ENCODE data around the gene PIH1D1. TPM values are rescaled to one million over a fixed set of nuclear protein-coding genes. Genes with fewer than 3 reads are reported as not detected.

The PIH1D1 gene
- total RNA-seq, 1 experiment from 2014 or later: 122 TPM

GRCh38 chr19:49398931-49399330 lies 52.7 kb downstream of the PIH1D1 start:
- ChIA-PET CTCF (no interaction called here), POLR2A (ENCODE audit: low non-redundant PET) (no interaction called here)
- intact Hi-C loops (cut with micrococcal nuclease; ENCODE audit: unreplicated experiment): no loop called here
- Histone ChIP-seq H3K36me3 (ENCODE audit: insufficient read depth, low read length, poor library complexity, severe bottlenecking) (no peaks in the 10 kb centered on the region), H3K4me3 (ENCODE audit: low read depth, low read length, poor library complexity, severe bottlenecking) (no peak overlapping the region), H3K4me1 (ENCODE audit: insufficient read depth, low read length, poor library complexity, severe bottlenecking) (peaks cover 9% of the 10 kb centered on the region), H3K27me3 (replicated peaks; ENCODE audit: insufficient read depth, low read depth, low read length, poor library complexity) (no peaks in the 10 kb centered on the region), H3K27ac (ENCODE audit: low read depth, low read length, poor library complexity, severe bottlenecking) (no peak overlapping the region), H3K9me3 (ENCODE audit: low read depth, low read length, poor library complexity, severe bottlenecking) (no peaks in the 10 kb centered on the region)
- DNase-seq (ENCODE audit: low spot score): no peak
- no TSS peak for BruUV-seq (replicated peaks)
- TF ChIP-seq CTCF (conservative IDR thresholded peaks at IDR 0.05; ENCODE audit: low read depth, low read length) (no peak), EZH2 (IDR thresholded peaks at IDR 0.05; ENCODE audit: borderline replicate concordance, low read depth, low read length, poor library complexity, severe bottlenecking) (no peak)

- ChIA-PET CTCF (no interaction called here), POLR2A (ENCODE audit: low non-redundant PET) (no interaction called here)
- Histone ChIP-seq H3K9me3 (ENCODE audit: low read depth, low read length, poor library complexity, severe bottlenecking) (no peaks in the 10 kb centered on the region), H3K27ac (ENCODE audit: low read depth, low read length, poor library complexity, severe bottlenecking) (no peak overlapping the region), H3K36me3 (ENCODE audit: insufficient read depth, low read length, poor library complexity, severe bottlenecking) (no peaks in the 10 kb centered on the region), H3K27me3 (replicated peaks; ENCODE audit: insufficient read depth, low read depth, low read length, poor library complexity) (no peaks in the 10 kb centered on the region), H3K4me3 (ENCODE audit: low read depth, low read length, poor library complexity, severe bottlenecking) (no peak overlapping the region), H3K4me1 (ENCODE audit: insufficient read depth, low read length, poor library complexity, severe bottlenecking) (peaks cover under 1% of the 10 kb centered on the region)
- DNase-seq (ENCODE audit: low spot score): no peak
- intact Hi-C loops (cut with micrococcal nuclease; ENCODE audit: unreplicated experiment): no loop called here
- no peak for TF ChIP-seq CTCF (conservative IDR thresholded peaks at IDR 0.05; ENCODE audit: low read depth, low read length)
- no peak for TF ChIP-seq EZH2 (IDR thresholded peaks at IDR 0.05; ENCODE audit: borderline replicate concordance, low read depth, low read length, poor library complexity, severe bottlenecking)
- BruUV-seq (replicated peaks): no TSS peak
These were observed 53.5 kb downstream of the PIH1D1 start for GRCh38 chr19:49398001-49398615.

- no TSS peak for BruUV-seq (replicated peaks)
- intact Hi-C loops (cut with micrococcal nuclease; ENCODE audit: unreplicated experiment): no loop called here
- POLR2A ChIA-PET (ENCODE audit: low non-redundant PET): no interaction called here
- Histone ChIP-seq H3K4me3 (ENCODE audit: low read depth, low read length, poor library complexity, severe bottlenecking) (no peak overlapping the region), H3K36me3 (ENCODE audit: insufficient read depth, low read length, poor library complexity, severe bottlenecking) (no peaks in the 10 kb centered on the region), H3K27ac (ENCODE audit: low read depth, low read length, poor library complexity, severe bottlenecking) (no peak overlapping the region), H3K27me3 (replicated peaks; ENCODE audit: insufficient read depth, low read depth, low read length, poor library complexity) (no peaks in the 10 kb centered on the region), H3K4me1 (ENCODE audit: insufficient read depth, low read length, poor library complexity, severe bottlenecking) (no peaks in the 10 kb centered on the region), H3K9me3 (ENCODE audit: low read depth, low read length, poor library complexity, severe bottlenecking) (no peaks in the 10 kb centered on the region)
- CTCF ChIA-PET: no interaction called here
- no peak for TF ChIP-seq EZH2 (IDR thresholded peaks at IDR 0.05; ENCODE audit: borderline replicate concordance, low read depth, low read length, poor library complexity, severe bottlenecking)
- no peak for TF ChIP-seq CTCF (conservative IDR thresholded peaks at IDR 0.05; ENCODE audit: low read depth, low read length)
- no peak for DNase-seq (ENCODE audit: low spot score)
These were observed 54.7 kb downstream of the PIH1D1 start for GRCh38 chr19:49396738-49397505.

Small RNA genes within 50 kb of the gene (microRNA-seq; reads per million reads assigned to microRNA genes)
- 38.3 reads per million, percentile 53 among the genes with 10 or more reads in this experiment for gene MIR150

Other genes with a start within 250 kb of the PIH1D1 start
- 3.7 and 4.4 TPM in 2 replicates for gene SLC6A16, start 126.6 kb downstream of the PIH1D1 start, total RNA-seq (2021)
- gene CD37, start 116.4 kb downstream of the PIH1D1 start, total RNA-seq (2021): not detected in 2 replicates
- 121 and 125 TPM in 2 replicates for gene TEAD2, start 89.4 kb downstream of the PIH1D1 start, total RNA-seq (2021)
- gene DKKL1, start 87.9 kb downstream of the PIH1D1 start, total RNA-seq (2021): 1.2 and 1.6 TPM in 2 replicates
- 0.37 TPM in 1 of 2 replicates, not detected in the other for gene KASH5, start 63.6 kb downstream of the PIH1D1 start, total RNA-seq (2021)
- not detected in 2 replicates for gene PTH2, start 28.4 kb downstream of the PIH1D1 start, total RNA-seq (2021)
- gene GFY, start 26.4 kb downstream of the PIH1D1 start, total RNA-seq (2021): not detected in 2 replicates
- 1.7 and 1.8 TPM in 2 replicates for gene SLC17A7, start 10.3 kb downstream of the PIH1D1 start, total RNA-seq (2021)
- gene ALDH16A1, start 1.4 kb upstream of the PIH1D1 start, total RNA-seq (2021): 22.6 and 23.2 TPM in 2 replicates
- gene FLT3LG, start 22.4 kb upstream of the PIH1D1 start, total RNA-seq (2021): 6.5 and 6.9 TPM in 2 replicates
- 2,390 and 2,393 TPM in 2 replicates for gene RPL13A, start 35.8 kb upstream of the PIH1D1 start, total RNA-seq (2021)
- 2,088 and 2,093 TPM in 2 replicates for gene RPS11, start 44.6 kb upstream of the PIH1D1 start, total RNA-seq (2021)
- gene FCGRT, start 60.8 kb upstream of the PIH1D1 start, total RNA-seq (2021): 396 and 482 TPM in 2 replicates
- 82.9 and 95.3 TPM in 2 replicates for gene RCN3, start 76.2 kb upstream of the PIH1D1 start, total RNA-seq (2021)
- gene NOSIP, start 128.7 kb upstream of the PIH1D1 start, total RNA-seq (2021): 169 and 178 TPM in 2 replicates
- 1.5 and 1.9 TPM in 2 replicates for gene PRRG2, start 129.5 kb upstream of the PIH1D1 start, total RNA-seq (2021)
- gene PRR12, start 139.4 kb upstream of the PIH1D1 start, total RNA-seq (2021): 51.4 and 54.0 TPM in 2 replicates
- 27.6 and 32.4 TPM in 2 replicates for gene RRAS, start 188.3 kb upstream of the PIH1D1 start, total RNA-seq (2021)
- 92.7 and 98.2 TPM in 2 replicates for gene SCAF1, start 190.4 kb upstream of the PIH1D1 start, total RNA-seq (2021)
- 81.7 and 88.0 TPM in 2 replicates for gene IRF3, start 214.0 kb upstream of the PIH1D1 start, total RNA-seq (2021)
- gene BCL2L12, start 214.1 kb upstream of the PIH1D1 start, total RNA-seq (2021): 97.4 and 99.1 TPM in 2 replicates
- gene PRMT1, start 225.5 kb upstream of the PIH1D1 start, total RNA-seq (2021): 523 and 536 TPM in 2 replicates
- 4.3 TPM in 2 replicates for gene ADM5, start 237.8 kb upstream of the PIH1D1 start, total RNA-seq (2021)
- 23.3 and 30.0 TPM in 2 replicates for gene CPT1C, start 239.3 kb upstream of the PIH1D1 start, total RNA-seq (2021)